Activated CD8-positive, alpha-beta memory T cell treated with anti-CD3 and anti-CD28 coated beads, Interleukin-2, amount 10 ng/mL, durations not matched to agents 7 days and 5 days (primary cell): Measurements from ENCODE around the gene TMEM87B. TPM values are rescaled to one million over a fixed set of nuclear protein-coding genes. Genes with fewer than 3 reads are reported as not detected.
A peak's percentile ranks its signal among the peaks of the same experiment; 100 is the strongest.
"Not testable (repeated sequence)": the region's sequence is repeated elsewhere in the genome, so short reads cannot be mapped to it uniquely, and the experiment has no call there.

ENCODE experiments used
- ATAC-seq: fragments of 150-1000 bp; cut with Tn5 transposase; one replicate; pipeline ENCODE4 v1.10.0; 2021; ENCODE audit warnings: moderate library complexity
- CTCF ChIA-PET: fragments of 350-600 bp; sonication (Branson Sonifier 250); formaldehyde crosslinking; loops from one replicate; lab custom pipeline; 2021; ENCODE audit warnings: antibody characterized with exemption; lab: Charles Lee
- DNase-seq: peaks from one replicate; pipeline ENCODE4 v3.0.0-alpha.2; 2020
- H3K27ac Mint-ChIP-seq: one replicate; pipeline ENCODE4 v1.8.0; 2021; ENCODE audit warnings: mild to moderate bottlenecking, mixed read lengths
- H3K27me3 Mint-ChIP-seq: one replicate; pipeline ENCODE4 v1.8.0; 2021; ENCODE audit warnings: mixed read lengths
- H3K36me3 Mint-ChIP-seq: one replicate; pipeline ENCODE4 v1.8.0; 2021; ENCODE audit warnings: mild to moderate bottlenecking, mixed read lengths
- H3K4me1 Mint-ChIP-seq: one replicate; pipeline ENCODE4 v1.8.0; 2021; ENCODE audit warnings: mixed read lengths
- H3K4me3 Mint-ChIP-seq: one replicate; pipeline ENCODE4 v1.8.0; 2021; ENCODE audit warnings: mild to moderate bottlenecking, moderate library complexity, mixed read lengths
- H3K9me3 Mint-ChIP-seq: one replicate; pipeline ENCODE4 v1.8.0; 2022; ENCODE audit warnings: low read depth, mixed read lengths
- total RNA-seq, 2 experiments: library from RNA; stranded (reverse); gene quantifications; one replicate each; pipeline ENCODE4 v1.2.3, GENCODE V29; 2021

TMEM87B gene
- total RNA-seq, 2 experiments from 2014 or later, result 19.1 to 19.7 TPM

- peaks cover 26% of the 10 kb centered on the region for H3K27me3 Mint-ChIP-seq
Measured at GRCh38 chr2:112134120-112134519, 79.1 kb downstream of the TMEM87B start.

DNA sequence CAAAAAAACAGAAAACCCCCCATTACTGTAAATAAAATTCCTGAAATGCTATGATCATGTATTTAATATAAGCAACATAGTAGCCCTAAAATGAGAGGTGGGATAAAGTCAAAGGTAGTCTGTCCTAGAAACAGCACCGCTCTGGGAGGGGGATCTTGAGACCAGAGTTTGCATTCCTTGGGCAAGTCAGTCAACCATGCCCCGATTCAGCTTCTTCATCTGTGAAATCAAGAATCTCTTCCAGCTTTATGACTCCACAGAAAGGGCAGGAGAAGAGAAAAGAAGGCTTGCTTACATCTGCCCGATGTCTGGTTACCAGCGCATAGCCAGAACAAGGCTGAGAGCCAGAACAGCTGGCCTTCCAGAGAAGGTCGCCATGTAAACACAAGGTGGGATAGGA lies 81.0 kb downstream of the TMEM87B start:
- no peaks in the 10 kb centered on the region for H3K36me3 Mint-ChIP-seq
- no peak overlapping the region for H3K27ac Mint-ChIP-seq
- no peak for ATAC-seq
- peaks cover 36% of the 10 kb centered on the region for H3K27me3 Mint-ChIP-seq
- H3K9me3 Mint-ChIP-seq, result peaks cover 1% of the 10 kb centered on the region
- no peak overlapping the region for H3K4me3 Mint-ChIP-seq
- DNase-seq, result no peak
- CTCF ChIA-PET, result no interaction called here
- peaks cover 3% of the 10 kb centered on the region for H3K4me1 Mint-ChIP-seq

More at GRCh38 chr2:112134120-112134519, 79.1 kb downstream of the TMEM87B start:
- DNase-seq (no peak), ATAC-seq (no peak)
- Mint-ChIP-seq H3K4me1 (peaks cover 3% of the 10 kb centered on the region), H3K9me3 (peaks cover 1% of the 10 kb centered on the region), H3K4me3 (no peak overlapping the region), H3K36me3 (peaks cover 3% of the 10 kb centered on the region), H3K27ac (no peak overlapping the region)
- CTCF ChIA-PET, result interaction anchor here (1.4 kb wide), 1 partner anchor 12 kb away, joined by 4 read pairs; no protein-coding TSS in a partner anchor

DNA sequence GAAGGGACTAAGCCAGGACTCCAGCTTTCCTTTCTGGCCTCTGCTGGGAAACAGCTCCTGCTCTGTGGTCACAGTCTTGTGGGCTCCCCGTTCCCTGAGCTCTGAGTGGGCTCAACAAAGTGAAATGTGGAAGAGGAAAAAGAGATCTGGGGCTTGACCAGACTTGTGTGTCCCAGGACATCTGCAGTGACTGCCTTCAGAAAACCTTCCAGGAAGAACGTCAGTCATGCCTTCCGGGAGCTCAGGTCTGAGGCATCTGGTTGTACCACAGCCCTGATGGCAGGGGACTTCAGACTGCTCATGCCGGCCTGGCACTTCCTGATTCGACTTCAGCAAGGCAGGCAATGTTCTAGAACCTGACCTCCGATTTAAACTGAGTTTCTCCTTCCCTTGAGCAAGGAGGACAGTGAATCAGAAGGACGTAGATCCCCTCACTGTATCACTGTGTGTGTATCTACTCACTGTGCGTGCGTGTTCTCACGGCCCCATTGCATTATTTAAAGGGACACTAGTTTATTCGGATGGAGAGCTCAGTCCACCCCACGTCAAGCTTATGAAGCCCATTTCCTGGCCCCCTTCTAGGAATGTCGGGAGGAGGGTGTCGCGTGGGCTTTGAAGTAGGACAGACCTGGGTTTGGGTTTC lies 82.6 kb downstream of the TMEM87B start:
- Mint-ChIP-seq H3K4me3 (peak overlapping the region; percentile 6), H3K27ac (no peak overlapping the region), H3K36me3 (no peaks in the 10 kb centered on the region), H3K9me3 (peaks cover 1% of the 10 kb centered on the region), H3K27me3 (peaks cover 45% of the 10 kb centered on the region), H3K4me1 (peaks cover 1% of the 10 kb centered on the region)
- ATAC-seq, result no peak
- CTCF ChIA-PET, result no interaction called here
- DNase-seq, result no peak

GRCh38 chr2:112138159-112139032 lies 83.3 kb downstream of the TMEM87B start, which contains the start of gene FBLN7:
Gene FBLN7 (plus strand): TSS chr2:112138385. CDS start chr2:112138656, 271 bp downstream.
- peaks cover 48% of the 10 kb centered on the region for H3K27me3 Mint-ChIP-seq
- peak; percentile 12 for ATAC-seq
- H3K9me3 Mint-ChIP-seq, result peaks cover under 1% of the 10 kb centered on the region

GRCh38 chr2:112139033-112139614 lies 84.1 kb downstream of the TMEM87B start:
- H3K36me3 Mint-ChIP-seq, H3K4me1 Mint-ChIP-seq, ATAC-seq, H3K4me3 Mint-ChIP-seq, CTCF ChIA-PET, H3K27ac Mint-ChIP-seq, H3K9me3 Mint-ChIP-seq, DNase-seq: not testable (repeated sequence)
- peaks cover 48% of the 10 kb centered on the region for H3K27me3 Mint-ChIP-seq

More at GRCh38 chr2:112138159-112139032, 83.3 kb downstream of the TMEM87B start, which contains the start of gene FBLN7:
- Mint-ChIP-seq H3K27ac (no peak within 1 kb of the TSS), H3K36me3 (no peaks in the 10 kb centered on the region), H3K4me3 (peak within 1 kb of the TSS; percentile 6), H3K4me1 (no peaks in the 10 kb centered on the region)
- CTCF ChIA-PET, result no interaction called here
- DNase-seq, result no peak

- H3K4me3 Mint-ChIP-seq, H3K27ac Mint-ChIP-seq, CTCF ChIA-PET, H3K4me1 Mint-ChIP-seq, DNase-seq, ATAC-seq, H3K36me3 Mint-ChIP-seq, H3K9me3 Mint-ChIP-seq: not testable (repeated sequence)
- peaks cover 48% of the 10 kb centered on the region for H3K27me3 Mint-ChIP-seq
Measured at GRCh38 chr2:112139661-112140204, 84.7 kb downstream of the TMEM87B start.

DNA sequence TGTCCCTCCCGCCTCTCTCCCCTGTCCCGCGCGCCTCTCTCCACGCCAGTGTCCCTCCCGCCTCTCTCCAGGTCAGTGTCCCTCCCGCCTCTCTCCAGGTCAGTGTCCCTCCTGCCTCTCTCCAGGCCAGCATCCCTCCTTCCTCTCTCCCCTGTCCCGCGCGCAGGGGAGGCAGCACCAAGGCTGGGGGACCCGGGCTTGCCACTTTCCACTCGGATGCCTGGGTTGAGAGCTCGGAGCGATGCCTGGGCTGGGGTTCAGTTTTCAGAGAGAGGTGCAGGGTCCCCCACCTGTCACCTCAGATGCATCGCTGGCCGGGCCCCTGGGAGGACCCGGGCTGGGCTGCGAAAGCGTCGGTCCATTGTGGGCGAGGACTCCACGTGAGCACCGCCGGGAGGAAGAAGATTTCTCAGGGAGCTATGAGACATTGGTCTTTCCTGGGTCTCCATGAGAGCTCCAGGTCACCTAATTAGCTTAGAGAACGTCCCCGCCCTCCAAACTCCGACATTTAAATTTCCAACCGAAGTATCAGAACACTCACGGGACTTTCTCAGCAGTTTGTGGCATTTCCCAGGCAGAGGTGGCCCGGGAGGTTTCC lies 85.2 kb downstream of the TMEM87B start:
- CTCF ChIA-PET, result interaction anchor here (0.6 kb wide), 1 partner anchor 44 kb away, joined by 3 read pairs; no protein-coding TSS in a partner anchor
- DNase-seq, result no peak

DNA sequence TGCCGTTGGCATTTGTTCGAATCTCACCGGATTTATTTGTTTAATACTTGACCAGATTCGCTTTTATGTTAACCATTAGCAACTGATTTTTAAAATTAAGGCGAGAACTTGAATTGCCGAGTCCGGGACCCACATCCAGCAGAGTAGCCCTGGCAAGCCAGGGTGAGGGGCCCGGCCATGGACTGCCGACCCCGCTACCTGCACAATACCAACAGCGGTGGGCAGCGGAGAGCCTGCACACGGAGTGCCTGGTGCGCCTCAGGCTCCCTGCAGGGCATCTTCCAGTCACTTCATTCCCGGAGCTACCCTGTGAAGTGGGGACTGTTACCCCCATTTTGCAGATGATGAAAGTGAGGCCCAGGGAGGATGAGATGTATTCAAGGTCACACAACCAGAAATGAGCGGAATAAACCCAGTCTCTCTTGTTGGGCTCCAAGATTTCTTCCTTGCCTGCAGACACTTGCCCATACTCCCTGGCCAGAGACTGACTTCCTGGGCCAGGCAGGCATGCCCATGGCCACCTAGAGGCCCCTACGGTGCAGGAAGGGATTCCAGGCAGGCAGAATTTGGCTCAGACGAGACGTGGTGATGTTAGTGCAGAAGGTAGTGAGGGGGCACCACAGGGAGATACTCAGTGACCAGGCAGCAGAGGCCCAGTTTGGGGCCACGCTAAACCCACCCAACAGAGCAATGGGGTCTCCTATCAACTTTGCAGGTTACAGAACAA lies 86.0 kb downstream of the TMEM87B start:
- Mint-ChIP-seq H3K36me3 (no peaks in the 10 kb centered on the region), H3K9me3 (no peaks in the 10 kb centered on the region), H3K27ac (no peak overlapping the region), H3K4me3 (no peak overlapping the region), H3K4me1 (no peaks in the 10 kb centered on the region), H3K27me3 (peaks cover 43% of the 10 kb centered on the region)
- CTCF ChIA-PET, result interaction anchor here (0.6 kb wide), 1 partner anchor 43 kb away, joined by 3 read pairs; no protein-coding TSS in a partner anchor
- DNase-seq, result no peak
- no peak for ATAC-seq

More for the DNA sequence above, 85.2 kb downstream of the TMEM87B start:
- peaks cover 48% of the 10 kb centered on the region for H3K27me3 Mint-ChIP-seq
- no peaks in the 10 kb centered on the region for H3K36me3 Mint-ChIP-seq
- no peaks in the 10 kb centered on the region for H3K4me1 Mint-ChIP-seq
- H3K9me3 Mint-ChIP-seq, result no peaks in the 10 kb centered on the region
- no peak overlapping the region for H3K4me3 Mint-ChIP-seq
- H3K27ac Mint-ChIP-seq, result no peak overlapping the region
- ATAC-seq, result no peak

DNA sequence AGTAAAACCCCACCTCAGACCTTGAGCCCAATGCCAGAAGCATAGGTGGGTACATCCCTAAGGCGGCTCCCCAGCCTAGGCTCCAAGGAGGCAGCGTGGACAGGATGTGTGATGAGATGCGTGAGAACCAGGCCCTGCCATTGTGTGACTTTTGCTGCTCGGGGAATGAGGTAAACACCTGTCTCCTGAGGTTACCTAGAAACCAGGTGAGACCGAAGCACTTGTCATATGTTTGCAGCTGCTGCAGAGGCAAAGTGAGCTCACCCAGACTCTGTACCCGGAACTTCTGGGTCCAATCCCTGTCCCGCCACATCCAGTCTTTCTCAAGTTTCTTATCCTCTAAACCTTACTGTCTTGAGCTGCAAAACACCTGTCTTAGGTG lies 86.5 kb downstream of the TMEM87B start:
- ATAC-seq, result no peak
- CTCF ChIA-PET, result no interaction called here
- Mint-ChIP-seq H3K27ac (no peak overlapping the region), H3K36me3 (no peaks in the 10 kb centered on the region), H3K9me3 (no peaks in the 10 kb centered on the region), H3K4me1 (no peaks in the 10 kb centered on the region), H3K4me3 (no peak overlapping the region), H3K27me3 (peaks cover 39% of the 10 kb centered on the region)
- no peak for DNase-seq

DNA sequence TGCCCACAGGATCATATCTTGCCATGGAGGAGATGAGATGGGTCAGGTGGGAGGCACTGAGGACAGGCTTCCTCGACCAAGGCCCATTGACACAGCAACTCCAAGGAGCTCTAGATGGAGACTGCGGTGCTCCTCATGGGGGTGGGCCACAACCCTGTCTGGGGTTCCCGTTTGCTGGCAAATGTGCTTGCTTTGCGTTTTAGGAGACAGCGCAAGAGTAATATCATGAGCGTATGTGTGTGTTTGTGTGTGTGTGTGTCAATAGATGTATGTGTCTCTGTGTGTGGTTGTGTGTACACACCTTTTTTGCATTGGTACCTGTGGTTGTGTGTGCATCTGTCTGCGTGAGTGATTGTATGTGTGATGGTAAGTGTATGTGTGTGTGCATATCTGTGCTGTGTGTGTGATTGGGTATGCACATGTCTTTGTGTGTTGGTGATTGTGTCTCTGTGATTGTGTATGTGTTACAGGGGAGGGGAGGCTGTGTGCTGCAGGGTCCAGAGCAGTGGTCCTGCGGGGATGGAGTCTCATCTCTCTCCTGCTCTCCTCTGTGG lies 87.5 kb downstream of the TMEM87B start:
- H3K27me3 Mint-ChIP-seq, result peaks cover 41% of the 10 kb centered on the region
- DNase-seq (no peak), ATAC-seq (no peak)
- H3K27ac Mint-ChIP-seq, result no peak overlapping the region
- CTCF ChIA-PET, result no interaction called here
- H3K4me1 Mint-ChIP-seq, result no peaks in the 10 kb centered on the region
- H3K36me3 Mint-ChIP-seq, result no peaks in the 10 kb centered on the region
- H3K9me3 Mint-ChIP-seq, result no peaks in the 10 kb centered on the region
- H3K4me3 Mint-ChIP-seq, result no peak overlapping the region

DNA sequence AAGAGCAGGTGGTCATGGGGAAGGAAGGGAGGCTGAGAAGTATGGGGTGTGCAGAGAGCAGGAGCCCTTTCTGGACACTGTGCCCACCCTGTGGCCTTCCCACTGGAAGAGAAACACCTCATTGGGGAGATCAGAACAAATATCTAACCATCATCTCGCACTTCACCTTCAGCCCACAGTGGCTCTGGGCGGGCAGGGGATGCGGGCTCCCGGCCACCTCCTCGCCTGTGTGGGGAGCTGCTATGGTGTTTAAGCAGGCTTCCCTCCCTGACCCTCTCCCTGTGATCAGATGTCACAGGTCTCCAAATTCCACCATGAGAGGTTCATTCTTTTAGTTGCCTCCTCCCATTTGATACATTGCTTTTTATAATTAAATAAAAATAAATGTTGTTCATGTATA lies 88.1 kb downstream of the TMEM87B start:
- no peak overlapping the region for H3K27ac Mint-ChIP-seq
- no peaks in the 10 kb centered on the region for H3K36me3 Mint-ChIP-seq
- CTCF ChIA-PET, result no interaction called here
- H3K4me3 Mint-ChIP-seq, result no peak overlapping the region
- peaks cover 42% of the 10 kb centered on the region for H3K27me3 Mint-ChIP-seq
- DNase-seq (peak; percentile 12), ATAC-seq (no peak)
- H3K9me3 Mint-ChIP-seq, result no peaks in the 10 kb centered on the region
- H3K4me1 Mint-ChIP-seq, result no peaks in the 10 kb centered on the region

GRCh38 chr2:112144966-112145365 lies 89.9 kb downstream of the TMEM87B start:
- Mint-ChIP-seq H3K27ac (no peak overlapping the region), H3K4me3 (no peak overlapping the region), H3K9me3 (no peaks in the 10 kb centered on the region), H3K4me1 (no peaks in the 10 kb centered on the region), H3K27me3 (peaks cover 38% of the 10 kb centered on the region), H3K36me3 (no peaks in the 10 kb centered on the region)
- ATAC-seq (no peak), DNase-seq (no peak)
- CTCF ChIA-PET, result no interaction called here
